Measurements from ENCODE around the gene NEMP2. TPM values are rescaled to one million over a fixed set of nuclear protein-coding genes. Genes with fewer than 3 reads are reported as not detected.

The NEMP2 gene
- total and polyA plus RNA-seq, 2 of the 8 experiments (the other 6 are each of a cell fraction or from before 2014, with no cell fraction given): 3.1 to 5.3 TPM

DNA sequence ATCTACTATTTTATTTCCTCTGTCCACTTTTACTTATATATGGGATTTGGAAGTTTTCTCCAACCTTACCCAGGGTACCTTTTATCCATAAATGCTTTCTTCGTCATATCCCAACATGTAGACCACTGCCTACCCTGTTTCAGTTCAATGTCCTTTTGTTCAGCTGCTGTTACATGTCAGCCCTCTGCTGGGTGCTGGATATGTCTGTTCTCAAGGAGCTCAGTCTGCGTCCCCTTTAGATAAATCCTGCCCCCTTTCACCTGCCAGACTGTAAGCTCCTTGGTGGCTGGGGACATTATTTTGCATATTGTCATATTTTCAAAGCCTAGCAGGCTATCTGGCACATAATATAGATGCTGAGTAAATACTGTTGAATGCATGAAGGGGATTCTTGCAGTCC, 53.2 kb downstream of the NEMP2 start:
- Histone ChIP-seq H4K20me1 (replicated peaks in 1 of 2; ENCODE audit: control insufficient read depth in 1 of 2, insufficient read depth in 2 of 2, low read length in 2 of 2) (no peaks in the 10 kb centered on the region), H3K56ac (replicated peaks; ENCODE audit: insufficient read length, low read depth, low read length) (no peak overlapping the region), H3K4ac (replicated peaks; ENCODE audit: insufficient read length, low read depth, low read length) (no peak overlapping the region), H2AFZ (ENCODE audit: low read length) (no peak overlapping the region), H3K23me2 (ENCODE audit: low read depth, low read length) (no peaks in the 10 kb centered on the region), H2BK12ac (ENCODE audit: low read depth, low read length) (no peak overlapping the region), H3K36me3 (ENCODE audit: control insufficient read depth in 2 of 4, insufficient read depth in 4 of 4, low read length in 3 of 4) (no peaks in the 10 kb centered on the region), H4K91ac (replicated peaks; ENCODE audit: insufficient read length, low read length) (no peak overlapping the region), H3K79me2 (ENCODE audit: control insufficient read depth in 1 of 2, insufficient read depth in 2 of 2, low read length in 2 of 2) (no peaks in the 10 kb centered on the region), H3K9ac (replicated peaks in 1 of 4; ENCODE audit: extremely low read depth in 1 of 4, low read depth in 3 of 4, low read length in 3 of 4) (no peak overlapping the region), H3K4me2 (ENCODE audit: insufficient read depth in 1 of 2, low read depth in 2 of 2, low read length in 2 of 2) (no peak overlapping the region), H2AK5ac (ENCODE audit: low read depth, low read length) (no peak overlapping the region), H3K18ac (ENCODE audit: extremely low read depth, low read length) (no peak overlapping the region), H4K5ac (ENCODE audit: insufficient read length, low read depth, low read length) (no peak overlapping the region), H2BK20ac (ENCODE audit: low read length) (no peak overlapping the region), H3K79me1 (ENCODE audit: low read depth, low read length) (no peaks in the 10 kb centered on the region), H3K4me3 (ENCODE audit: extremely low read depth in 1 of 4, insufficient read depth in 2 of 4, low read depth in 3 of 4, low read length in 4 of 4) (no peak overlapping the region), H3K27me3 (replicated peaks in 1 of 4; ENCODE audit: control insufficient read depth in 3 of 4, extremely low read depth in 1 of 4, insufficient read depth in 3 of 4, low read length in 3 of 4) (no peaks in the 10 kb centered on the region), H2BK15ac (ENCODE audit: low read length) (no peak overlapping the region), H2BK5ac (ENCODE audit: low read depth, low read length) (no peak overlapping the region), H2BK120ac (replicated peaks; ENCODE audit: low read depth, low read length) (no peak overlapping the region), H3K27ac (ENCODE audit: low read depth, low read length) (no peak overlapping the region), H3K9me3 (ENCODE audit: insufficient read depth in 2 of 2, low read depth in 1 of 2, low read length in 1 of 2) (no peaks in the 10 kb centered on the region), H3K23ac (ENCODE audit: insufficient read length) (no peak overlapping the region), H4K8ac (ENCODE audit: extremely low read depth, insufficient read depth, low read length) (no peak overlapping the region), H3K4me1 (replicated peaks in 1 of 4; ENCODE audit: control insufficient read depth in 3 of 4, insufficient read depth in 4 of 4, low read length in 3 of 4) (no peaks in the 10 kb centered on the region), H3K14ac (ENCODE audit: insufficient read length) (no peak overlapping the region)
- ChIA-PET POLR2A (ENCODE audit: partially characterized antibody) (no interaction called here), CTCF (ENCODE audit: partially characterized antibody) (interaction anchor here (0.6 to 1.1 kb wide), 2 partner anchors 101 to 498 kb away, joined by 3 read pairs; no protein-coding TSS in a partner anchor)
- FAIRE-seq (no peak), DNase-seq (ENCODE audit: low read depth in 1 of 2, low spot score in 2 of 2) (no peak)
- WGBS, 2 experiments (ENCODE audit: extremely low coverage in 1 of 2, insufficient coverage in 1 of 2, insufficient read length in 1 of 2, insufficient replicate concordance in 2 of 2, low coverage in 1 of 2, low lambda C conversion rate in 2 of 2, missing lambda C conversion rate in 1 of 2): 62% methylated on average over 2 of the region's 2 CpGs; no CpG with 5 or more reads in 1 of the 2 experiments
- TF ChIP-seq SIRT6 (IDR thresholded peaks at IDR 0.05; ENCODE audit: low read length) (no peak), YY1 (IDR thresholded peaks at IDR 0.05; ENCODE audit: low read depth, low read length) (no peak), SIN3A (conservative IDR thresholded peaks at IDR 0.05 in 1 of 2, IDR thresholded peaks at IDR 0.05 in 1 of 2; ENCODE audit: low read depth in 1 of 2, low read length in 2 of 2) (no peak), KDM1A (IDR thresholded peaks at IDR 0.05; ENCODE audit: borderline replicate concordance, low read length) (no peak), TAF7 (optimal IDR thresholded peaks at IDR 0.05; ENCODE audit: borderline replicate concordance, low read depth, low read length) (no peak), SP2 (IDR thresholded peaks at IDR 0.05; ENCODE audit: low read length) (no peak), CEBPB (IDR thresholded peaks at IDR 0.05; ENCODE audit: low read depth, low read length) (no peak), NANOG (IDR thresholded peaks at IDR 0.05; ENCODE audit: insufficient read depth, low read depth, low read length, poor library complexity, severe bottlenecking) (no peak), RBBP5 (IDR thresholded peaks at IDR 0.05; ENCODE audit: borderline replicate concordance, low read depth, low read length) (no peak), BRCA1 (IDR thresholded peaks at IDR 0.05; ENCODE audit: low read depth, low read length) (no peak), KDM5A (IDR thresholded peaks at IDR 0.05; ENCODE audit: low read length) (no peak), SUZ12 (IDR thresholded peaks at IDR 0.05; ENCODE audit: low read length) (no peak), CREB1 (IDR thresholded peaks at IDR 0.05) (no peak)
- TF ChIP-seq, protein P1, sequence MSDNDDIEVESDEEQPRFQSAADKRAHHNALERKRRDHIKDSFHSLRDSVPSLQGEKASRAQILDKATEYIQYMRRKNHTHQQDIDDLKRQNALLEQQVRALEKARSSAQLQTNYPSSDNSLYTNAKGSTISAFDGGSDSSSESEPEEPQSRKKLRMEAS (IDR thresholded peaks at IDR 0.05): no peak
- TF ChIP-seq, protein P2, sequence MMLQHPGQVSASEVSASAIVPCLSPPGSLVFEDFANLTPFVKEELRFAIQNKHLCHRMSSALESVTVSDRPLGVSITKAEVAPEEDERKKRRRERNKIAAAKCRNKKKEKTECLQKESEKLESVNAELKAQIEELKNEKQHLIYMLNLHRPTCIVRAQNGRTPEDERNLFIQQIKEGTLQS (IDR thresholded peaks at IDR 0.05; ENCODE audit: insufficient read depth, low read depth, low read length): no peak

Data from H1 (cell line).